Measurements from ENCODE around the gene IL1RAP. TPM values are rescaled to one million over a fixed set of nuclear protein-coding genes. Genes with fewer than 3 reads are reported as not detected.

IL1RAP gene
- total RNA-seq, 1 donor from 2014 or later = 17.3 TPM

DNA sequence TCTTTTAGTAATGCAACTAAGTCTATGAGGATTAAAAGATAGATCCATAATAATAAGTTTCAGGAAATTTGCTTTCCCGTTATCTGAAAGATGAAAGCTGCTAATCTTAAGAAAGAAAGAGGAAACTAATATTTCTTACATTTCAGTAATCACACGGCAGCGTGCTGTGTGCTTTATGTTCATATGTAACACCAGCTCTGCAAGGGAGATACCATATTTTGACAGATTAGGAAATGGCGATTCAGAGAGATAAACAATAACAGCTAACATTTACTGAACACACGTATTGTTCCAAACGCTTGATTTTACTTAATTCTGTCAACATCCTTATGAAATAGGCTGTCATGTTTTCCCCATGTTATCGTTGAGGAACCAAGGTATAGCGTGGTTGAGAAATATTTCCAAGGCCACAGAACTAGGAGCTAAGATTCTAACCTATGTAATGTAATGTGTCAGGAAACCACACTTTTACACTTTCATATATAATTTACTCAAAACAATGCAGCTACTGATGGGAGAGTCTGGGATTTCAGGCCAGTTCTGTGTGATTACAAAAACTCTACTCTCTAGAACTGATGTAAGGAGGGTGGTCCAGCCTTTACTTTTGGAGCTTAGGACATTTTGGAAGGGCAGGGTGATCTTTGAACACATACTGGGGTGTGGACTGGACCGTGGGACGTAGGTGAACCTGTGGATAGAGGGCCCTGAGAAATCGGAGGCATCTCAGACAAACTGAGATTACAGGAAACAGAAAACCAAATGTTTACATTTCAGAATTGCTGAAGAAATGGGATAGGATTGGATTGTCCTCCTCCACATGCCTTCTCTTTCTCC, 100.6 kb downstream of the IL1RAP start:
- DNase-seq = no peak

DNA sequence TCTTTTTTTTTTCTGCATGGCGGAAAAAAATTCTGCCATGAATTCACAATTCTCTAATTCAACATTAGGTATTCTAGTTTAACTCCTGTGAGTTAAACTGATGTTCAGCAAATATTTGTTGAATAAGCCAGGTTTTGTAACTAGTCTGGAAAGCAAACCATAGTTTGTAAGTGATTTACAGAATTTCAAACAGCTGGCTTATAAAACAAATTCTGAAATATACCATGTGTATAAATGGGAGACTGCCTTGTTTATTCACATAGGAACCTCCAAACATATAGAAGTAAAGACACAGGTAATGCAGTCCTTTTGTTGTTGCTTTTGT, 101.1 kb downstream of the IL1RAP start:
- DNase-seq = no peak

DNA sequence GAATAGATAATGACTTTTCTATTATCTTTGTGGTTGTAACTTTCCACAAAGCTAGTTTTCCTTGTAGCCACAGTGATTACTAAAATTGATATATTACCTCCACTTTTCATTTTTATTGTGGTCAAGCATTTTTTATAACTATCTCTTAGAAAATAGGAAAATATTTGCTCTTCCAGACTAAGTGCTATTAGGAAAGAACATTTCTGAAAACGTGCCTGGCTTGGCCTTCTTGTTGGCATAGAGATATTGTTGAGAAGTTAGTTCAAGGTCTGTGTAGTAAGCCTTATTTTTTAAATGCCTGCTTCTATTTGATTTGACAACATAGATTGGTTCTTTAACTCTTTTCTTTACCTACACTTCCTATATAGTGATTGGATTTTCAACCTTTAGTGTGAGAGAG, 101.7 kb downstream of the IL1RAP start:
- DNase-seq = no peak

DNA sequence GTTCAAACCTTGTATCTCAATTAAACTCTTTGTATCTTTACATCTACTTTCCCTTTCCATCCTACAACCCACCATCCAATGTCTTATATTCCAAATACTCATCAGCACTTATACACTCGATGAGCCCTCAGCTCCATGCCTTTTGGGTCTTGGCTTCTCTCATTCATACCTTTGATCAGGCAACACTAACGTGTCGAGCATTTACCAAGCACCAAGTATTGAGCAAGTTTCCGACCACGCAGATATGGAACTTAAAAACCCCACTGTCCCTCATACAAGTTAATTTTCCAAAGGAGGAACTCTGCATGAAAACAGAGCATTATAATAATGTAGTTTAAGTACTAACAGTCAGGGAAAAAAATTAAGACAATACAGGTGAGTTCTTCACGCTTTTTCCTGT, 102.8 kb downstream of the IL1RAP start:
- DNase-seq = no peak

DNA sequence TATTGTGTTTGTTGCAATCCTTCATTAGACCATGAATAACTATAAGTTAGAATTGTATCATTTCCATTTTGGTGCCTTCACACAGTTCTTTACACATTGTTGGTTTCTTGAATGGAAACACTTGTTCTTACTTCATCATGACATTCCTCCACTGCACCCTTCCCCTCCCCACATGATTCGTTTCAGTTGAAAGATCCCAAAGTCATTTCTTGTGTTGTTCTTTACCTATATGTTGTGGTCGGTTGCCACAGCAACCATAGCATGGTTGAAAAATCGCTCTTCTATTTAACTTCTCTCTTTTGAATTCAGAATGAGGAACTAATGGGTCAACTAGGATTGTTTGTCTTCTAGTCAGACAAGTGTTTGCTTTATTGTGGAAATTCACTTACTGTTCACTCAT, 103.3 kb downstream of the IL1RAP start:
- no peak for DNase-seq

DNA sequence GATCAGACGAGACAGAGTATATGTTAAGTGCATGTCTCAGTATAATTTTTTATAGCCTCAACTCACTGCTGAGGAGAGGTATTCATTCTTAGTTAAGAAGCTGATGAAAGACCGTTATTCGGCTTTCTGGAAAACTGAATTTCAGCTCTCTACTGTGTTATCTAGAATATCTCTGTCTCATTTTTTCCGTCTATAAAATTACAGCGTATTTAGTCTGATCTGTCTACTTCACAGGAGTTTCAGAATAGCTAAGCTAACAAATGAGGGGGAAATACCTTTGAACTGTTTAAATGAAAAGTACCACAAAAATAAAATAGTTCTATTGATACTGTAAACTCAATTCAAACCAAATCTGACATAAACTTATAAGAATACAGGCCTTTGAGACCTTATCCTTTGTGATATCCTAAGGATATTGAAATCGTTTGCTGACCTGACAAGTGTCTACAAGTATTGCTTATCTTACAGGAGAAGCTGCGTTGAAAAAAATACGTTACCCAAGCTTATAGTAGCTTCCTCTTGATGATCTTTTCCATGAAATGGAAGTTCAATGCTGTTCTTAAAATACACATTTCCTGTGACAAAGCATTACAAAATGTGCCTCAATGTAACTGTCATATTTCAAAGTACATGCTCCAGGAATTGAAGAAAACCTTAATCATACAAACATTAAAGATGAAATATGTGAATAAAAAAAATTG, 104.6 kb downstream of the IL1RAP start:
- no peak for DNase-seq

DNA sequence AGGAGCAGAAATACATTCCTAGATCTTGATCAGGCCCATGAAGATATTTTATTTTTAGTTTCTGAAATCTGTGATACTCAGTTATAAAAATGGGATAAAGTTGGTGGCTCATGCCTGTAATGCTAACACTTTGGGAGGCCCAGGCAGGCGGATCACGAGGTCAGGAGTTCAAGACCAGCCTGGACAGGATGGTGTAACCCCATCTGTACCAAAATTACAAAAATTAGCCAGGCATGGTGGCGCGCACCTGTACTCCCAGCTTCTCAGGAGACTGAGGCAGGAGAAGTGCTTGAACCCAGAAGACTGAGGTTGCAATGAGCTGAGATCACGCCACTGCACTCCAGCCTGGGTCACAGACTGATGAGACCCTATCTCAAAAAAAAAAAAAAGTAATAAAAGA, 105.5 kb downstream of the IL1RAP start:
- DNase-seq = no peak

DNA sequence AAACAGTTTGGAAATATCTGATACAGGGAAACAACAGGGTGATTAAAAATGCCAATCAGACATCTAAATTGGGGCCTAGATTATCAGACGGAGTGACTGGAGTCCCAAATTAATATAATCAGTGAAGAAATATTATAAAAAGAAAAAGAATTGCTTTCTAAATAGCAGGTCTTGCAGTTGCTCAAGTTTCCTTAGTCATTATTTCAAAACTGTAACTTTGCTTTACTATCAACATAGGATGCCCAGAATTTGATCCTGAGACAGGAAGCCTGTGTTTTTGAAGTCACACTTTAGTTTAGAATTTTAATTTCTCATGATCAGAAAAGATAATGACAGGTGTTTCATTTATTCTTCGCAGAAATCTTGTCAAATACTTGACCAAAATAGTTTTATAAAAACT, 105.9 kb downstream of the IL1RAP start:
- DNase-seq = no peak

DNA sequence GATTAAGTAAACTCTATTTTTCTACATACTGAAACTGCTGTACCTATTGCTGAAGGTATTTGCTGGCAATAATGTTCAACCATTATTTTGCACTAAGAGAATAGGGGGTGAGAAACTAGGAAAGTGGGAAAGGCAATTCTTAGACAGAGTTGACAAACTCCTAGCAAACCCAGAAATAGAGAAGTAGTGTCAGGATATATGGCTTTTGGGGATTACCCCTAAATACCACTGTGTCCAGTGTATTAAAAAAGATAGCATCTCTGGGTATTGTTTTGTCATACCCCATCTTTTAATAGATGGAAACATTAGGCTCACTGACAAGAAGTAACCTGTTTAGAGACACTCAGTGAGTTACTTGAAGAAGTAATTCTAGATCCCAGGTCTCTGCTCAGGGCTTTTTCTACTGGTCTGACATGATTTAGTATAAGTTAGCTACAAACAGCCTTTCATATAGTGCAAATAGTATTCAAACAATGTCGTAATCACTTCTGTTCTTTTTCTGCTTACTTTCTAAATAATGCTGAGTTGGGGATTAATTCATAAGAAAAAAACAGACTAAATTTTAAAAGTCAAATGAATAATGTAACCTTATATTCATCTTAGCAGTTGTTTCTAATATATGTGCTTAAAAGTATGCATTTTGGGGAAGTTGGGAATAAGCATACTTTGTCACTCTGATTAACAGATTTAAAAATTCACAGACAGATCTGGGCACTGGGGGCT, 107.2 kb downstream of the IL1RAP start:
- no peak for DNase-seq

DNA sequence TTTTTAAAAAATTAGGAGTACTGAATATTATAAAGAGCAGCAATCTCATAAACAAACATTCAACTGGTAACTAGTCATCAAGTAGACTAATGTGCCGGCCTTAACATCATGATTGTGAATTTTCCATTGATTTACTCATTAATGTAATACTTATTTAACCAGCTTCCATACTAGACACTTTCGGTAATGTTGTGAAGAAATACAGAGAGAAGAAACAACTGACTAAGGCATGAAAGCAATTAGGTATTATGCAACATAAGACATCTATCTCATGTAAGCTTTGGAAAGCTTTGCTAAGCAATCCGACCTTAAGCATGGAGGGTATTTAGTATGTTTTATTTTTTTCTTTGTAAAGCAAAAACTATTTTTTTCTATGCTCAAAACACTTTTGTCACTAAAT, 108.0 kb downstream of the IL1RAP start:
- DNase-seq = no peak

DNA sequence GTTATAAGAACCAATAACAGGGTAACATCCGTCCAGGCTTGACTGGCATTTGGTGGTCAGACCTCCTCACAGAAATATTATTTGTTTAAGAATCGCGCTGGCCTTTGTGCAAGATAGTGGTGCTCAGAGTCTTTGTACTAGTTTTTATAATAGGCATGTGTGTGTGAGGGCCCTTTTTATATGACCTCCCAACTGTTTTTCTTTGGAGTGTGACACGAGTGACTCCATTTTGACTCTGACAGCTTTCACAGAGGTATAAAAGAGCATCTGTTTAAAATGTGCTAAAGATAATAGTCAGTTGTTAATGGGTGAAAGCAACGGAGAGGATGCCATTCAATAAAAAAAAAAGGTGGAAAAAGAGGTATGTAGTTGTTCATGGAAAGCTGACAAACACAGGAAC, 110.4 kb downstream of the IL1RAP start:
- no peak for DNase-seq

DNA sequence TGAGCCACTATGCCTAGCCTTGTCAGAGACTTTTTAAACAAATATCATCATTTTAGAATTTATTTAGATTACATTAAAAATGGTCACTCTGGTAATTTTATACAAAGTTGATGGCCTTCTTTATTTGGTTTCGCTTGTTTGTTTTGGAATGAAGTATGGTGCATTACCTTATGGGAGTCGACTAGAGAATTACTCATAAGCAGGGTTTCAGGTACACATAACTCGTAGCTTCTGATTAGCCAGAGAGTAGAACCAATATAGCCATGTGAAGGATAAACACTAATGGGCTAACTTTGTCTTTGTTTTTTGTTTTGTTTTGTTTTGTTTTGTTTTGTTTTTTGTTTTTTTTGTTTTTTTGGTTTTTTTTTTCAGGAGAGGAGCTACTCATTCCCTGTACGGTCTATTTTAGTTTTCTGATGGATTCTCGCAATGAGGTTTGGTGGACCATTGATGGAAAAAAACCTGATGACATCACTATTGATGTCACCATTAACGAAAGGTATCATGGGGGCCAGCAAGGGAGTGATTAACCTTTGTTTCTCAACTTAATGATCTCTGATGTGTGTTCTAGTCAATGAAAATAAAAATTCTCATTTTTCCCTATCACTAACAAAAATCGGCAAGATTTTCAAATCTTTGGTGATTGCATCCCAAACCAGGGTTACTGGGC, 113.2 kb downstream of the IL1RAP start:
- no peak for DNase-seq

DNA sequence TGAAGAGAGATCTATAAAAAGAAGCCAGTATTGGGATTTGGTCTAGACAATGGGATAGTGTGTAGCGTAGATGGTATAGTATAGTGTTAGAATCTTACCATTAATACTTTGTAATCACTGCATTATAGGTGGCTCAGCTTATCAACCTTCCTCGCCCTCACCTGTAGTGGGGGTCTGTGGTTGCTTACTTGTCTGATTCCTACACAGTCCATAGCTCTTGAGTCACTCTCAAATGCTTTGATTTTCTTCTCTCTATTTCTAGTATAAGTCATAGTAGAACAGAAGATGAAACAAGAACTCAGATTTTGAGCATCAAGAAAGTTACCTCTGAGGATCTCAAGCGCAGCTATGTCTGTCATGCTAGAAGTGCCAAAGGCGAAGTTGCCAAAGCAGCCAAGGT, 115.2 kb downstream of the IL1RAP start:
- no peak for DNase-seq

DNA sequence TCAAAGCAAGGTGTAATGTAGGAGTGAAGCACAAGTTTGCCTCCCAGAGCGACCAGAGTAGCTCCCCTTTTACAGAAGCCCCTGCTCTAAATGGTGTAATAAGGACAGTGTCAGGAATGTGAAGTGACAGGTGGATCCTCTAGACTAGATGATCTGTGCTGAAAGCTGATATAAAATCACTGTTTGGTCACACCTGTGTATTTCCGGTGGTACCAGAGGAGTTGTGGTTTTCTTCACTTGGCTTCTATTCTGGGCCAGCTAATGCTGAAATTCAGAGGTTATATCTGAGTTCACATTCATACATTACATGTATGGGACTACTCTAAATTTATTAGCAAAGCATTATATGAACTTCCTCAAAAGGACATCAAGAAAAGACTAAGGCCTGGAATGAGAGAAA, 117.4 kb downstream of the IL1RAP start:
- DNase-seq = no peak

DNA sequence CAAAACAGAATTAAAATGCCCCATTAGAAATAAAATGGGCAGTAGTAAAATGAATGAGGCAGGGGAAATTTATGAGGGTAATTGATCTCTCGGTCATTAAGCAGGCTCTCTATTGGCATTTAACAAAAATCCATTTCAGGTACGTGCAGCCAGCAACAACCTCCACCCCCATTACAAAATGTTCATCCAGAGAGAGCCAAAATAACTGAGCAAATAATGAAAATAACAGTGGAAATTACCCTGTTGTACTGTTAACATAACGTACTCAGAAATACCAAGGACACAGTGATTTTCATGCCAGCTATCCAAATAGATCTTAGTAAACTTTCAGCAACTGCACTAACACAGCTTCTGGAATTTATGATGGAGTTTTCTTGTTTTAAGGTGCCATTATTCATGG, 127.7 kb downstream of the IL1RAP start:
- no peak for DNase-seq

DNA sequence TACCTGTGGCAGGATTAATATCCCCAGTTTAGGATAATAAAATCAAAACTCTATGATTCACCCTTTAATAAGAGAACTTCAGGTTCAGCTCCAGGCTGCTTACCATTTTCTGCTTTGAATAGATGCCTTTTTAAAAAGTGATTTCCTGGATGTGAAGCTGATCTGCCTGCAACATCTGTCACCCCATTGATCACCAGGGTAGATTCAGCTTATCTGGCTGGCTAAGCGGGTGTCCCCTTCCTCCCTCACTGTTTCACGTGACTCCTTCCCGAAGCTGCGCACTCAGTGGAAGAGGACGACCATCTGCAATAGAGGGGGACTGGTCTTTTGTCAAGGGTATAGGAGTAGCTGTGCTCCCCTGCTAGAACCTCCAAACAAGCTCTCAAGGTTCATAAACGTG, 128.1 kb downstream of the IL1RAP start:
- no peak for DNase-seq

DNA sequence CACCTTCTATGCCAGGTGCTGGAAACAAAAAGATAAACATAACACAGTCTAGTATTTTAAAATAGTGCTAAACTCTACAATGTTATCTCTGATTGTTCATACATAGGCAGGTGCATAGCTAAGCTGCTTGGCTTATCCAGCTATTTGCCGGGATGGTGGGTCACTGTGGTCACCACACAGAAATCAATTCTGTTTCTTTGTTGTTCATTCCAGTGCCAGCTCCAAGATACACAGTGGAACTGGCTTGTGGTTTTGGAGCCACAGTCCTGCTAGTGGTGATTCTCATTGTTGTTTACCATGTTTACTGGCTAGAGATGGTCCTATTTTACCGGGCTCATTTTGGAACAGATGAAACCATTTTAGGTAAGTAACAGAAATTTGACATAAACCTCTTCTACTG, 130.2 kb downstream of the IL1RAP start:
- DNase-seq = no peak

DNA sequence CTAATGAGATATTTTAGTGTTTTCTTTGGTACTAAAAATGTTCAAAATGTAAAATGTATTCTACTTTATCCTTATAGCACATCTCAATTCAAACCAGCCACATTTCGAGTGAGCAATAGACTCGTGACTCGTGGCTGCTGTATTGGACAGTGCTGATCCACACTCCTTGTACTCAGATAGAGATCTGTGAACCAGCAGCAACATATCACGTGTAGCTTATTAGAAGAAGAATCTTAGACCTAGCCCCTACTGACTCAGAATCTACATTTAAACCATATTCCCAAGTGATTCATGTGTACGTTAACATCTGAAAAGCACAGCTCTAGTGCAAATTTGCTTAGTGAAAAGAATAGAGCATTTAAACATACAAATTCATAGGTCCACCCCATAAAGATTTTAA, 130.9 kb downstream of the IL1RAP start:
- DNase-seq = no peak

DNA sequence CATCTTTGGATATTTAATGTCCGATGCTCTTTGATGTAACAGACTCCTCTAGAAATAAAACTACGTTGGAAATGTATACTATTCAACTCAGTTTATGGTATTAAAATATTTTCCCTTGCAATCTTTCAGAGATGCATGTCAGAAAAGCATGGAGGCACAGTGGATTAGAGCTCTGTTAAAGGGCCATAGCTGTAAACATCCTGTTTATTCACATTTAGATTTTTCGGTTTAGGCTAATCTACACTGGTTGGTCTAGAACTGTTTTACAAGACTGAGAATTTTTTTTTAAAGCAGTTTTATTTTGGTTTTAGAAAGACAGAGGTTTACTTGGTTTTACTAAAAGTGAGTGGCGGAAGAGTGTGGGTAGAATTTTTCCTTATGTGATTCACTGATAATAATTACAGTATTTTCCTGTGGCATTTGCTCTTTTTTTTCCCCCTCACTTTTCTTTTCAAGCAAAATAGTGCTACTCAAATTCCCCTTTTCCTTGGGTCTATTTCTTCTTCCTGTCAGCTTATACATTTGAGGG, 132.1 kb downstream of the IL1RAP start:
- DNase-seq = no peak

DNA sequence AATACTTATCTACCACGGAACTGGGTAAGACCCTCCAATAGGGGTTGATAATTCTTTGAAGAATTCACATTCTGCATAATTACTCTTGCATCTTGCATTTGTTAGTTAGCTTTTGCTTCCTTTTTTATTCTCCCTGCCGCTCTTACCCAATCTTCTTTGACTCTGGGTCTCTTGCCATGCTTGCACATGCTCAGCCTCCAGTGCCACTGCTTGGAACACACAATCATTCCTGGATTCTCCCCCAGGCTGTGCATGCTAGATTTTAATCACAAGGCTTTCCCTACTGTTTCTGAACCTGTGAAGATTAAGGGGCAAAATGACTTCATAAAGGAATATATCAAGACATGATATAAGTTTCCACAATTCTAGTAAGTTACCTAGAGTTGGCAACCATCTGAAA, 133.1 kb downstream of the IL1RAP start:
- no peak for DNase-seq

DNA sequence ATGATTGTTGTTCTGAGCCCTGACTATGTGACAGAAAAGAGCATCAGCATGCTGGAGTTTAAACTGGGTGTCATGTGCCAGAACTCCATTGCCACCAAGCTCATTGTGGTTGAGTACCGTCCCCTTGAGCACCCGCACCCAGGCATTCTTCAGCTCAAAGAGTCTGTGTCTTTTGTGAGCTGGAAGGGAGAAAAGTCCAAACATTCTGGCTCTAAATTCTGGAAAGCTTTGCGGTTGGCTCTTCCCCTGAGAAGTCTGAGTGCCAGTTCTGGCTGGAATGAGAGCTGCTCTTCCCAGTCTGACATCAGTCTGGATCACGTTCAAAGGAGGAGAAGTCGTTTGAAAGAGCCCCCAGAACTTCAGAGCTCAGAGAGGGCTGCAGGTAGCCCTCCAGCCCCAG, 142.0 kb downstream of the IL1RAP start:
- DNase-seq = no peak

DNA sequence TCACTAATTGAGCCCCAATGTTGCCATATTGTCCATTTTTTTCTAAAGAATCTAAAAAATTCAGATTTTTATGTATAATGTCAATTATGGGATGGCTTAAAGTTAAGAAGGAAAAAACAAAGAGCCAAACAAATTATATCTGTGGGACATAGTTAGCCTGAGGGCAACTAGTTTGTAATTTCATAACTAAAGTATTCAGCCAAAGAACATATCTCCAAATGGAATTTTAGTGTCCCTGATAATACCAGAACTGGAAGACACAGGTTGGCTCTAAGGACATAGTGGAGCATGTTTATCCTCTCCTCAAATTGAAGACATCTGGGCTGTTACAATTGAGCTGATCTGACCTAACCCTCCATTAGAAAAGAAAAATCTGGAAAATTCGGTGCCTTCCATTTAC, 144.2 kb downstream of the IL1RAP start:
- no peak for DNase-seq

DNA sequence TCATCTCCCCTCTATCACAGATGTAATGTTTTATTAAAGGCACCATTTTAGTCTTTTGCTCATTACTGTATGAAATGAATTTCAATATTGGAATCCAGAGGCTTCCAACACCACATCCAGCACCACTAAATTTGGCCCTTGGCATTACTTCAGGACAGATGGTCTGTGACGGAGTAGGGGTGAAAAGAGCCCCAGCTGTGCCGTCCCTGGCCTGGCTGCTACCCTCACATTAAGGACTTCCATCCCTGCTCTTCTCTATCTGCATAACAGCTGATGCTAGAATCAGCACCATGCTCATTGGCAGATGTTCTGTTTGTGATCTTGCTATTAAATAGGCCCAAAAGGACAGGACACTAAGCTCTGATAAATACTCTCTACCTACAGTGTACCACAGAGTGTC, 152.9 kb downstream of the IL1RAP start:
- DNase-seq = no peak
